Peyer's patch (tissue), 4 donors: ENCODE results near the gene PCNX1.

Experiments
- POLR2A ChIP-seq, 2 donors: fragments of 450-650 bp; IDR thresholded peaks; one replicate each; pipeline ENCODE4 v1.5.1; 2017; ENCODE audit warnings: antibody characterized with exemption in 2 of 2, mild to moderate bottlenecking in 2 of 2, moderate library complexity in 2 of 2
- TF ChIP-seq, protein P1 (sequence below), 6 experiments: fragments of 450-650 bp in 4 of 6; fragments of 200-600 bp in 2 of 6; sonication (generic) in 1 of 6; IDR thresholded peaks; one replicate each; pipeline ENCODE4 v1.5.1; 2017 to 2019; ENCODE audit warnings: antibody characterized with exemption in 6 of 6, mild to moderate bottlenecking in 3 of 6, moderate library complexity in 1 of 6

DNA sequence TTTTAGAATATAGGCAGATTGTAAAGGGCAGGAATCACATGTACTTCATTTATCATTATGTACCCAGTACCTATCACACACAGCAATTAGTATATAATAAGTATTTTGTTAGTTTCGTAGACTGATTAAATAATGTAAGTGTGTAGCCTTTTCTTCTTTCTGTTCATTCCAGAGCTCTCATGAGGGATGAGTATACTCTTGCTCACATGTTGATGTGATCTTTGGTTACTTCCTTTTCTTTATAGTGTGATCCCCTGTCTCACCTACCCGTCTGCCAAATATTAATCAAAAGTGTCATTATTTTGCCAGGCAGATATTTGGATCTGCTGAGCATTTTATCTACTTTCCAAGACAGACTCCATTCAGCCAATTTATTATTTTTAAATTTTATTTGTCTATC, 156.1 kb downstream of the PCNX1 start:
- TF ChIP-seq, protein P1, sequence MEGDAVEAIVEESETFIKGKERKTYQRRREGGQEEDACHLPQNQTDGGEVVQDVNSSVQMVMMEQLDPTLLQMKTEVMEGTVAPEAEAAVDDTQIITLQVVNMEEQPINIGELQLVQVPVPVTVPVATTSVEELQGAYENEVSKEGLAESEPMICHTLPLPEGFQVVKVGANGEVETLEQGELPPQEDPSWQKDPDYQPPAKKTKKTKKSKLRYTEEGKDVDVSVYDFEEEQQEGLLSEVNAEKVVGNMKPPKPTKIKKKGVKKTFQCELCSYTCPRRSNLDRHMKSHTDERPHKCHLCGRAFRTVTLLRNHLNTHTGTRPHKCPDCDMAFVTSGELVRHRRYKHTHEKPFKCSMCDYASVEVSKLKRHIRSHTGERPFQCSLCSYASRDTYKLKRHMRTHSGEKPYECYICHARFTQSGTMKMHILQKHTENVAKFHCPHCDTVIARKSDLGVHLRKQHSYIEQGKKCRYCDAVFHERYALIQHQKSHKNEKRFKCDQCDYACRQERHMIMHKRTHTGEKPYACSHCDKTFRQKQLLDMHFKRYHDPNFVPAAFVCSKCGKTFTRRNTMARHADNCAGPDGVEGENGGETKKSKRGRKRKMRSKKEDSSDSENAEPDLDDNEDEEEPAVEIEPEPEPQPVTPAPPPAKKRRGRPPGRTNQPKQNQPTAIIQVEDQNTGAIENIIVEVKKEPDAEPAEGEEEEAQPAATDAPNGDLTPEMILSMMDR (IDR thresholded peaks at IDR 0.05): no peak
- no peak for TF ChIP-seq POLR2A (IDR thresholded peaks at IDR 0.05)
